ENCODE data around the gene SMIM41.

Gene SMIM41

GRCh38 chr12:52086944-52087835, 7.7 kb downstream of the SMIM41 start:
- Histone ChIP-seq H2AK5ac (ENCODE audit: low read length) (no peak overlapping the region), H4K8ac (ENCODE audit: low read depth, low read length) (no peak overlapping the region), H3K4me2 (ENCODE audit: low read length) (no peak overlapping the region), H4K12ac (ENCODE audit: low read depth, low read length) (no peak overlapping the region), H3K23ac (ENCODE audit: low read length) (no peak overlapping the region), H3K4me1 (ENCODE audit: control insufficient read depth in 1 of 2, insufficient read depth in 2 of 2, low read length in 2 of 2) (no peaks in the 10 kb centered on the region), H3K4me3 (ENCODE audit: low read depth, low read length) (no peak overlapping the region), H3K79me1 (ENCODE audit: low read length) (no peaks in the 10 kb centered on the region), H3K18ac (ENCODE audit: low read length) (no peak overlapping the region), H3K79me2 (ENCODE audit: control insufficient read depth, insufficient read depth, low read length, poor library complexity) (no peaks in the 10 kb centered on the region), H3K27ac (ENCODE audit: low read depth, low read length) (no peak overlapping the region), H3K9me3 (ENCODE audit: insufficient read depth, low read depth, low read length) (no peaks in the 10 kb centered on the region), H3K36me3 (ENCODE audit: control insufficient read depth in 1 of 2, insufficient read depth in 2 of 2, low read length in 2 of 2) (no peaks in the 10 kb centered on the region), H4K91ac (ENCODE audit: low read depth, low read length) (no peak overlapping the region), H3K27me3 (ENCODE audit: insufficient read depth, low read length) (no peaks in the 10 kb centered on the region), H2BK120ac (ENCODE audit: insufficient read depth, low read length, poor library complexity) (no peak overlapping the region), H2AFZ (ENCODE audit: insufficient read depth, low read length, poor library complexity) (no peak overlapping the region), H3K9ac (ENCODE audit: low read length) (no peak overlapping the region), H2BK5ac (ENCODE audit: low read depth, low read length, poor library complexity) (no peak overlapping the region), H3K4ac (ENCODE audit: low read depth, low read length) (no peak overlapping the region), H2BK12ac (ENCODE audit: low read length) (no peak overlapping the region), H3K14ac (ENCODE audit: low read length) (no peak overlapping the region)
- no peak for DNase-seq
- no CpG with 5 or more reads among the region's 22 CpGs for WGBS (ENCODE audit: extremely low coverage, insufficient coverage, insufficient read length)

- Histone ChIP-seq H3K4me2 (ENCODE audit: low read length) (no peak overlapping the region), H2AFZ (ENCODE audit: insufficient read depth, low read length, poor library complexity) (no peak overlapping the region), H3K14ac (ENCODE audit: low read length) (no peak overlapping the region), H3K4me3 (ENCODE audit: low read depth, low read length) (no peak overlapping the region), H4K8ac (ENCODE audit: low read depth, low read length) (no peak overlapping the region), H2AK5ac (ENCODE audit: low read length) (no peak overlapping the region), H3K18ac (ENCODE audit: low read length) (no peak overlapping the region), H3K79me1 (ENCODE audit: low read length) (no peaks in the 10 kb centered on the region), H4K12ac (ENCODE audit: low read depth, low read length) (no peak overlapping the region), H3K4ac (ENCODE audit: low read depth, low read length) (no peak overlapping the region), H3K23ac (ENCODE audit: low read length) (no peak overlapping the region), H3K4me1 (ENCODE audit: control insufficient read depth in 1 of 2, insufficient read depth in 2 of 2, low read length in 2 of 2) (no peaks in the 10 kb centered on the region), H2BK5ac (ENCODE audit: low read depth, low read length, poor library complexity) (no peak overlapping the region), H3K36me3 (ENCODE audit: control insufficient read depth in 1 of 2, insufficient read depth in 2 of 2, low read length in 2 of 2) (no peaks in the 10 kb centered on the region), H4K91ac (ENCODE audit: low read depth, low read length) (no peak overlapping the region), H2BK12ac (ENCODE audit: low read length) (no peak overlapping the region), H3K79me2 (ENCODE audit: control insufficient read depth, insufficient read depth, low read length, poor library complexity) (no peaks in the 10 kb centered on the region), H3K9me3 (ENCODE audit: insufficient read depth, low read depth, low read length) (no peaks in the 10 kb centered on the region), H3K27ac (ENCODE audit: low read depth, low read length) (no peak overlapping the region), H3K9ac (ENCODE audit: low read length) (no peak overlapping the region), H3K27me3 (ENCODE audit: insufficient read depth, low read length) (no peaks in the 10 kb centered on the region), H2BK120ac (ENCODE audit: insufficient read depth, low read length, poor library complexity) (no peak overlapping the region)
- no peak for DNase-seq
- WGBS (ENCODE audit: extremely low coverage, insufficient coverage, insufficient read length), result no CpG with 5 or more reads among the region's 20 CpGs
These were observed 8.7 kb downstream of the SMIM41 start for GRCh38 chr12:52087961-52088820.

- no peak overlapping the region for H3K14ac ChIP-seq (ENCODE audit: low read length)
- H2AK5ac ChIP-seq (ENCODE audit: low read length), result no peak overlapping the region
- no peaks in the 10 kb centered on the region for H3K79me1 ChIP-seq (ENCODE audit: low read length)
- H3K4me3 ChIP-seq (ENCODE audit: low read depth, low read length), result no peak overlapping the region
- H3K18ac ChIP-seq (ENCODE audit: low read length), result no peak overlapping the region
- H3K4me2 ChIP-seq (ENCODE audit: low read length), result no peak overlapping the region
- H3K4ac ChIP-seq (ENCODE audit: low read depth, low read length), result no peak overlapping the region
- H2BK120ac ChIP-seq (ENCODE audit: insufficient read depth, low read length, poor library complexity), result no peak overlapping the region
- WGBS (ENCODE audit: extremely low coverage, insufficient coverage, insufficient read length), result no CpG with 5 or more reads among the region's 11 CpGs
- H3K9ac ChIP-seq (ENCODE audit: low read length), result no peak overlapping the region
- DNase-seq, result no peak
- H4K91ac ChIP-seq (ENCODE audit: low read depth, low read length), result no peak overlapping the region
- no peak overlapping the region for H4K12ac ChIP-seq (ENCODE audit: low read depth, low read length)
- H2BK5ac ChIP-seq (ENCODE audit: low read depth, low read length, poor library complexity), result no peak overlapping the region
- no peaks in the 10 kb centered on the region for H3K79me2 ChIP-seq (ENCODE audit: control insufficient read depth, insufficient read depth, low read length, poor library complexity)
- H2AFZ ChIP-seq (ENCODE audit: insufficient read depth, low read length, poor library complexity), result no peak overlapping the region
- H3K27ac ChIP-seq (ENCODE audit: low read depth, low read length), result no peak overlapping the region
- H3K36me3 ChIP-seq (ENCODE audit: control insufficient read depth in 1 of 2, insufficient read depth in 2 of 2, low read length in 2 of 2), result no peaks in the 10 kb centered on the region
- no peak overlapping the region for H3K23ac ChIP-seq (ENCODE audit: low read length)
- peaks cover 2% of the 10 kb centered on the region for H3K9me3 ChIP-seq (ENCODE audit: insufficient read depth, low read depth, low read length)
- no peak overlapping the region for H4K8ac ChIP-seq (ENCODE audit: low read depth, low read length)
- no peak overlapping the region for H2BK12ac ChIP-seq (ENCODE audit: low read length)
- H3K4me1 ChIP-seq (ENCODE audit: control insufficient read depth in 1 of 2, insufficient read depth in 2 of 2, low read length in 2 of 2), result no peaks in the 10 kb centered on the region
- no peaks in the 10 kb centered on the region for H3K27me3 ChIP-seq (ENCODE audit: insufficient read depth, low read length)
These were observed 10.0 kb downstream of the SMIM41 start for GRCh38 chr12:52089491-52089890.

GRCh38 chr12:52090291-52090690, 10.8 kb downstream of the SMIM41 start:
- peaks cover 2% of the 10 kb centered on the region for H3K9me3 ChIP-seq (ENCODE audit: insufficient read depth, low read depth, low read length)
- H2BK120ac ChIP-seq (ENCODE audit: insufficient read depth, low read length, poor library complexity), result no peak overlapping the region
- H2BK12ac ChIP-seq (ENCODE audit: low read length), result no peak overlapping the region
- no peak overlapping the region for H4K12ac ChIP-seq (ENCODE audit: low read depth, low read length)
- H2BK5ac ChIP-seq (ENCODE audit: low read depth, low read length, poor library complexity), result no peak overlapping the region
- no peak overlapping the region for H3K27ac ChIP-seq (ENCODE audit: low read depth, low read length)
- H3K27me3 ChIP-seq (ENCODE audit: insufficient read depth, low read length), result no peaks in the 10 kb centered on the region
- H3K18ac ChIP-seq (ENCODE audit: low read length), result no peak overlapping the region
- no peak overlapping the region for H3K9ac ChIP-seq (ENCODE audit: low read length)
- H2AK5ac ChIP-seq (ENCODE audit: low read length), result no peak overlapping the region
- H3K4me2 ChIP-seq (ENCODE audit: low read length), result no peak overlapping the region
- H3K14ac ChIP-seq (ENCODE audit: low read length), result no peak overlapping the region
- no peaks in the 10 kb centered on the region for H3K79me1 ChIP-seq (ENCODE audit: low read length)
- H4K8ac ChIP-seq (ENCODE audit: low read depth, low read length), result no peak overlapping the region
- no peak overlapping the region for H2AFZ ChIP-seq (ENCODE audit: insufficient read depth, low read length, poor library complexity)
- WGBS (ENCODE audit: extremely low coverage, insufficient coverage, insufficient read length), result no CpG with 5 or more reads among the region's 10 CpGs
- no peak for DNase-seq
- H3K4me1 ChIP-seq (ENCODE audit: control insufficient read depth in 1 of 2, insufficient read depth in 2 of 2, low read length in 2 of 2), result no peaks in the 10 kb centered on the region
- no peak overlapping the region for H3K23ac ChIP-seq (ENCODE audit: low read length)
- no peak overlapping the region for H3K4ac ChIP-seq (ENCODE audit: low read depth, low read length)
- no peaks in the 10 kb centered on the region for H3K79me2 ChIP-seq (ENCODE audit: control insufficient read depth, insufficient read depth, low read length, poor library complexity)
- no peak overlapping the region for H3K4me3 ChIP-seq (ENCODE audit: low read depth, low read length)
- no peaks in the 10 kb centered on the region for H3K36me3 ChIP-seq (ENCODE audit: control insufficient read depth in 1 of 2, insufficient read depth in 2 of 2, low read length in 2 of 2)
- no peak overlapping the region for H4K91ac ChIP-seq (ENCODE audit: low read depth, low read length)

Data from trophoblast cell (in vitro differentiated cells and primary cell).